H1 (cell line): ENCODE data around the gene NOX1. TPM values are rescaled to one million over a fixed set of nuclear protein-coding genes. Genes with fewer than 3 reads are reported as not detected.

Experiments
- CTCF ChIA-PET: fragments of 300-600 bp; sonication (Branson Sonifier 250); formaldehyde crosslinking; loops from one replicate; lab custom pipeline; 2021; ENCODE audit not compliant: partially characterized antibody; lab: Charles Lee
- POLR2A ChIA-PET: fragments of 300-600 bp; sonication (Branson Sonifier 250); formaldehyde crosslinking; loops from one replicate; lab custom pipeline; 2021; ENCODE audit warnings: inconsistent platforms; ENCODE audit not compliant: partially characterized antibody; lab: Charles Lee
- DNase-seq, 2 experiments: peaks; one replicate each; pipeline versions ENCODE4 v3.0.0 to v3.0.0-alpha.2; 2010 to 2022; ENCODE audit warnings: low spot score in 2 of 2, low read depth in 1 of 2, mixed read lengths in 1 of 2
- FAIRE-seq: peaks from 2 replicates; lab custom pipeline; 2011; peaks lifted over from hg19 to GRCh38; lab: Jason Lieb, UNC
- H2AFZ ChIP-seq: 2 replicates; pipeline ENCODE4 v1.8.1; 2012; ENCODE audit warnings: low read length, inconsistent platforms
- H2AK5ac ChIP-seq: 2 replicates; pipeline ENCODE4 v1.6.1; 2013; ENCODE audit warnings: low read depth, low read length
- H2BK120ac ChIP-seq: replicated peaks from 2 replicates; pipeline ENCODE3; 2013; ENCODE audit warnings: low read depth, low read length, inconsistent platforms
- H2BK12ac ChIP-seq: 2 replicates; pipeline ENCODE4 v1.6.1; 2013; ENCODE audit warnings: low read depth, low read length
- H2BK15ac ChIP-seq: 2 replicates; pipeline ENCODE4 v1.6.1; 2013; ENCODE audit warnings: low read length
- H2BK20ac ChIP-seq: 2 replicates; pipeline ENCODE4 v1.6.1; 2013; ENCODE audit warnings: low read length
- H2BK5ac ChIP-seq: 2 replicates; pipeline ENCODE4 v1.6.1; 2013; ENCODE audit warnings: low read depth, low read length
- H3K14ac ChIP-seq: 2 replicates; pipeline ENCODE4 v1.6.1; 2013; ENCODE audit warnings: inconsistent platforms; ENCODE audit not compliant: insufficient read length
- H3K18ac ChIP-seq: 2 replicates; pipeline ENCODE4 v1.6.1; 2013; ENCODE audit warnings: low read length; ENCODE audit errors: extremely low read depth
- H3K23ac ChIP-seq: 2 replicates; pipeline ENCODE4 v1.6.1; 2013; ENCODE audit warnings: inconsistent platforms; ENCODE audit not compliant: insufficient read length
- H3K23me2 ChIP-seq: 2 replicates; pipeline ENCODE4 v1.6.1; 2013; ENCODE audit warnings: low read depth, low read length
- H3K27ac ChIP-seq: 2 replicates; pipeline ENCODE4 v1.6.1; 2011; ENCODE audit warnings: low read depth, low read length, inconsistent platforms
- H3K27me3 ChIP-seq, 4 experiments: replicated peaks in 1 of 4; 1 replicate in 1 of 4; 2 replicates in 3 of 4; pipeline versions ENCODE4 v1.6.1 to v1.8.1; 2011 to 2013; ENCODE audit warnings: low read length in 3 of 4, mild to moderate bottlenecking in 3 of 4, inconsistent platforms in 2 of 4, mixed read lengths in 2 of 4, moderate library complexity in 1 of 4; ENCODE audit not compliant: control insufficient read depth in 3 of 4, insufficient read depth in 3 of 4; ENCODE audit errors: extremely low read depth in 1 of 4
- H3K36me3 ChIP-seq, 4 experiments: 2 replicates each; pipeline versions ENCODE4 v1.6.1 to v1.8.1; 2011 to 2013; ENCODE audit warnings: mild to moderate bottlenecking in 4 of 4, low read length in 3 of 4, moderate library complexity in 2 of 4, control low read depth in 1 of 4, inconsistent platforms in 1 of 4; ENCODE audit not compliant: insufficient read depth in 4 of 4, control insufficient read depth in 2 of 4
- H3K4ac ChIP-seq: replicated peaks from 2 replicates; pipeline ENCODE3; 2013; ENCODE audit warnings: low read length, low read depth, mixed read lengths, inconsistent platforms; ENCODE audit not compliant: insufficient read length
- H3K4me1 ChIP-seq, 4 experiments: replicated peaks in 1 of 4; 1 replicate in 1 of 4; 2 replicates in 3 of 4; pipeline versions ENCODE4 v1.6.1 to v1.8.1; 2011 to 2013; ENCODE audit warnings: low read length in 3 of 4, inconsistent platforms in 2 of 4, mixed read lengths in 1 of 4; ENCODE audit not compliant: insufficient read depth in 4 of 4, control insufficient read depth in 3 of 4
- H3K4me2 ChIP-seq, 2 experiments: 2 replicates each; pipeline versions ENCODE4 v1.6.1 to v1.8.1; 2011 to 2013; ENCODE audit warnings: low read depth in 2 of 2, low read length in 2 of 2, control low read depth in 1 of 2, inconsistent platforms in 1 of 2, mild to moderate bottlenecking in 1 of 2; ENCODE audit not compliant: insufficient read depth in 1 of 2
- H3K4me3 ChIP-seq, 4 experiments: fragments of 200-600, 300-600 bp in 1 of 4; sonication (generic), shearing (Covaris generic), sonication (Bioruptor Twin) in 1 of 4; 2 replicates each; pipeline versions ENCODE4 v1.5.1 to v1.8.1; 2011 to 2016; ENCODE audit warnings: low read length in 4 of 4, low read depth in 3 of 4, control low read depth in 2 of 4, inconsistent platforms in 2 of 4, mild to moderate bottlenecking in 2 of 4, mixed read lengths in 1 of 4, moderate library complexity in 1 of 4; ENCODE audit not compliant: insufficient read depth in 2 of 4; ENCODE audit errors: extremely low read depth in 1 of 4
- H3K56ac ChIP-seq: replicated peaks from 2 replicates; pipeline ENCODE3; 2013; ENCODE audit warnings: low read depth, mild to moderate bottlenecking, mixed read lengths, low read length, inconsistent platforms; ENCODE audit not compliant: insufficient read length
- H3K79me1 ChIP-seq: 2 replicates; pipeline ENCODE4 v1.6.1; 2013; ENCODE audit warnings: low read depth, low read length, control low read depth
- H3K79me2 ChIP-seq, 2 experiments: 2 replicates each; pipeline versions ENCODE4 v1.6.1 to v1.8.1; 2012 to 2013; ENCODE audit warnings: low read length in 2 of 2, mild to moderate bottlenecking in 2 of 2, inconsistent platforms in 1 of 2; ENCODE audit not compliant: insufficient read depth in 2 of 2, control insufficient read depth in 1 of 2
- H3K9ac ChIP-seq, 4 experiments: replicated peaks in 1 of 4; 1 replicate in 1 of 4; 2 replicates in 3 of 4; pipeline versions ENCODE4 v1.6.1 to v1.8.1; 2011 to 2013; ENCODE audit warnings: low read depth in 3 of 4, low read length in 3 of 4, control low read depth in 2 of 4, mild to moderate bottlenecking in 2 of 4, moderate library complexity in 2 of 4, inconsistent platforms in 1 of 4; ENCODE audit errors: extremely low read depth in 1 of 4
- H3K9me3 ChIP-seq, 2 experiments: 2 replicates each; pipeline versions ENCODE4 v1.6.1 to v1.8.1; 2012 to 2013; ENCODE audit warnings: mild to moderate bottlenecking in 2 of 2, moderate library complexity in 2 of 2, control low read depth in 1 of 2, inconsistent platforms in 1 of 2, low read depth in 1 of 2, low read length in 1 of 2, mixed read lengths in 1 of 2; ENCODE audit not compliant: insufficient read depth in 2 of 2
- H4K20me1 ChIP-seq, 2 experiments: replicated peaks in 1 of 2; 2 replicates each; pipeline versions ENCODE3 to v1.8.1; 2011 to 2013; ENCODE audit warnings: inconsistent platforms in 2 of 2, low read length in 2 of 2, mild to moderate bottlenecking in 1 of 2; ENCODE audit not compliant: insufficient read depth in 2 of 2, control insufficient read depth in 1 of 2
- H4K5ac ChIP-seq: 2 replicates; pipeline ENCODE4 v1.6.1; 2013; ENCODE audit warnings: low read length, low read depth, mixed read lengths, inconsistent platforms; ENCODE audit not compliant: insufficient read length
- H4K8ac ChIP-seq: 2 replicates; pipeline ENCODE4 v1.8.0; 2013; ENCODE audit warnings: mild to moderate bottlenecking, moderate library complexity, low read length, inconsistent platforms; ENCODE audit not compliant: insufficient read depth; ENCODE audit errors: extremely low read depth
- H4K91ac ChIP-seq: replicated peaks from 2 replicates; pipeline ENCODE3; 2013; ENCODE audit warnings: low read length, mixed read lengths, inconsistent platforms; ENCODE audit not compliant: insufficient read length
- CEBPB ChIP-seq: IDR thresholded peaks from 2 replicates; pipeline ENCODE4 v1.6.1; 2012; ENCODE audit warnings: low read depth, low read length
- EP300 ChIP-seq, 2 experiments: IDR thresholded peaks; 1 replicate in 1 of 2; 2 replicates in 1 of 2; pipeline ENCODE4 v1.6.1; 2011 to 2012; ENCODE audit warnings: low read depth in 2 of 2, low read length in 2 of 2, mild to moderate bottlenecking in 2 of 2, borderline replicate concordance in 1 of 2, inconsistent platforms in 1 of 2, moderate library complexity in 1 of 2
- HDAC6 ChIP-seq: IDR thresholded peaks from one replicate; pipeline ENCODE4 v1.7.1; 2012; ENCODE audit warnings: low read depth, mild to moderate bottlenecking, inconsistent platforms, low read length, moderate library complexity
- JUN ChIP-seq: IDR thresholded peaks from 2 replicates; pipeline ENCODE4 v1.6.1; 2011; ENCODE audit warnings: low read depth, mild to moderate bottlenecking, improper control_type of control experiment, low read length
- NANOG ChIP-seq: IDR thresholded peaks from 2 replicates; pipeline ENCODE4 v1.6.1; 2011; ENCODE audit warnings: low read length, low read depth, mild to moderate bottlenecking, inconsistent platforms; ENCODE audit not compliant: insufficient read depth, poor library complexity, severe bottlenecking
- SIRT6 ChIP-seq: IDR thresholded peaks from one replicate; pipeline ENCODE4 v1.7.1; 2012; ENCODE audit warnings: low read length, inconsistent platforms
- SP2 ChIP-seq: IDR thresholded peaks from 2 replicates; pipeline ENCODE4 v1.6.1; 2012; ENCODE audit warnings: mild to moderate bottlenecking, low read length, inconsistent platforms
- WGBS, 2 experiments: shearing (Covaris generic) in 1 of 2; methylation state at CpG; one replicate each; pipeline versions ENCODE4 v1.1.6 to v1.1.7; 2013 to 2015; ENCODE audit warnings: low lambda C conversion rate in 2 of 2, mixed read lengths in 2 of 2, inconsistent platforms in 1 of 2, low coverage in 1 of 2, missing lambda C conversion rate in 1 of 2; ENCODE audit not compliant: insufficient replicate concordance in 2 of 2, insufficient coverage in 1 of 2, insufficient read length in 1 of 2; ENCODE audit errors: extremely low coverage in 1 of 2, missing lambda C conversion rate in 1 of 2; 5-methylcytosine and 5-hydroxymethylcytosine counted together
- polyA plus RNA-seq, 7 experiments: library from polyadenylated mRNA; depleted of rRNA in 3 of 7; stranded (reverse) in 5 of 7; unstranded in 2 of 7; fragments of >200 nt in 5 of 7; fragments of 200-250 nt in 2 of 7; gene quantifications; 1 replicate in 5 of 7; 2 replicates in 1 of 7; 4 replicates in 1 of 7; pipeline versions ENCODE4 v1.2.1 to v1.2.3, GENCODE V29; 2011 to 2013; ENCODE audit warnings: missing spikeins in 2 of 7, mixed read lengths in 2 of 7
- total RNA-seq: library from RNA; stranded (reverse); fragmentation: NEBNext Ultra II Directional; extraction: Animal tissue kit (Norgen Biotek cat#: 25700); gene quantifications from 2 replicates; pipeline ENCODE4 v1.2.1, GENCODE V29; 2021

The NOX1 gene
- total and polyA plus RNA-seq, 2 of the 8 experiments (the other 6 are each of a cell fraction or from before 2014, with no cell fraction given): not detected

- ChIA-PET POLR2A (no interaction called here), CTCF (no interaction called here)
- no peaks in the 10 kb centered on the region for H3K23me2 ChIP-seq
- no peaks in the 10 kb centered on the region for H3K79me2 ChIP-seq
- no peak for DNase-seq
- H3K18ac ChIP-seq: no peak overlapping the region
- no peak overlapping the region for H3K4me2 ChIP-seq
- no peaks in the 10 kb centered on the region for H3K36me3 ChIP-seq
- H3K14ac ChIP-seq: no peak overlapping the region
- H3K4me1 ChIP-seq: no peaks in the 10 kb centered on the region
- H3K4me3 ChIP-seq: no peak overlapping the region
- H2AFZ ChIP-seq: no peak overlapping the region
- no peaks in the 10 kb centered on the region for H4K20me1 ChIP-seq
- no peak overlapping the region for H2BK120ac ChIP-seq
- H3K79me1 ChIP-seq: no peaks in the 10 kb centered on the region
- no peak overlapping the region for H2BK20ac ChIP-seq
- H3K27me3 ChIP-seq: no peaks in the 10 kb centered on the region
- H4K5ac ChIP-seq: no peak overlapping the region
- H3K27ac ChIP-seq: no peak overlapping the region
- H3K23ac ChIP-seq: no peak overlapping the region
- H3K9ac ChIP-seq: no peak overlapping the region
- no peak overlapping the region for H4K91ac ChIP-seq
- H4K8ac ChIP-seq: no peak overlapping the region
- H2AK5ac ChIP-seq: no peak overlapping the region
- FAIRE-seq: no peak
- H2BK12ac ChIP-seq: no peak overlapping the region
- H3K56ac ChIP-seq: no peak overlapping the region
- no peaks in the 10 kb centered on the region for H3K9me3 ChIP-seq
- H2BK5ac ChIP-seq: no peak overlapping the region
- TF ChIP-seq SP2 (no peak), EP300 (IDR thresholded peaks at IDR 0.05; ENCODE audit: borderline replicate concordance in 1 of 2, low read depth in 2 of 2, low read length in 2 of 2) (no peak), HDAC6 (no peak), CEBPB (no peak), SIRT6 (no peak), JUN (no peak), NANOG (no peak)
- no peak overlapping the region for H3K4ac ChIP-seq
- 87% methylated on average over 4 of the region's 4 CpGs; no CpG with 5 or more reads in 1 of the 2 experiments for WGBS, 2 experiments
- H2BK15ac ChIP-seq: no peak overlapping the region
Observed at GRCh38 chrX:100797359-100797758, 76.8 kb downstream of the NOX1 start.
